Measurements from ENCODE around the gene RPTOR.

- TF ChIP-seq, protein P1, sequence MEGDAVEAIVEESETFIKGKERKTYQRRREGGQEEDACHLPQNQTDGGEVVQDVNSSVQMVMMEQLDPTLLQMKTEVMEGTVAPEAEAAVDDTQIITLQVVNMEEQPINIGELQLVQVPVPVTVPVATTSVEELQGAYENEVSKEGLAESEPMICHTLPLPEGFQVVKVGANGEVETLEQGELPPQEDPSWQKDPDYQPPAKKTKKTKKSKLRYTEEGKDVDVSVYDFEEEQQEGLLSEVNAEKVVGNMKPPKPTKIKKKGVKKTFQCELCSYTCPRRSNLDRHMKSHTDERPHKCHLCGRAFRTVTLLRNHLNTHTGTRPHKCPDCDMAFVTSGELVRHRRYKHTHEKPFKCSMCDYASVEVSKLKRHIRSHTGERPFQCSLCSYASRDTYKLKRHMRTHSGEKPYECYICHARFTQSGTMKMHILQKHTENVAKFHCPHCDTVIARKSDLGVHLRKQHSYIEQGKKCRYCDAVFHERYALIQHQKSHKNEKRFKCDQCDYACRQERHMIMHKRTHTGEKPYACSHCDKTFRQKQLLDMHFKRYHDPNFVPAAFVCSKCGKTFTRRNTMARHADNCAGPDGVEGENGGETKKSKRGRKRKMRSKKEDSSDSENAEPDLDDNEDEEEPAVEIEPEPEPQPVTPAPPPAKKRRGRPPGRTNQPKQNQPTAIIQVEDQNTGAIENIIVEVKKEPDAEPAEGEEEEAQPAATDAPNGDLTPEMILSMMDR (IDR thresholded peaks at IDR 0.05; ENCODE audit: low read length) = 0 out of 2 replicates have a peak, but pooled peaks have one; percentile 26
- TF ChIP-seq EZH2 (IDR thresholded peaks at IDR 0.05; ENCODE audit: borderline replicate concordance, low read length) = no peak
These were observed 186.7 kb downstream of the RPTOR start for GRCh38 chr17:80731323-80731722.

All from OCI-LY1 (cell line).